ENCODE results near the gene CER1. TPM values are rescaled to one million over a fixed set of nuclear protein-coding genes. Genes with fewer than 3 reads are reported as not detected.

Gene CER1
- total and polyA plus RNA-seq, 2 of the 8 experiments (the other 6 are each of a cell fraction or from before 2014, with no cell fraction given), result 0.26 to 3.4 TPM

- TF ChIP-seq, protein P1, sequence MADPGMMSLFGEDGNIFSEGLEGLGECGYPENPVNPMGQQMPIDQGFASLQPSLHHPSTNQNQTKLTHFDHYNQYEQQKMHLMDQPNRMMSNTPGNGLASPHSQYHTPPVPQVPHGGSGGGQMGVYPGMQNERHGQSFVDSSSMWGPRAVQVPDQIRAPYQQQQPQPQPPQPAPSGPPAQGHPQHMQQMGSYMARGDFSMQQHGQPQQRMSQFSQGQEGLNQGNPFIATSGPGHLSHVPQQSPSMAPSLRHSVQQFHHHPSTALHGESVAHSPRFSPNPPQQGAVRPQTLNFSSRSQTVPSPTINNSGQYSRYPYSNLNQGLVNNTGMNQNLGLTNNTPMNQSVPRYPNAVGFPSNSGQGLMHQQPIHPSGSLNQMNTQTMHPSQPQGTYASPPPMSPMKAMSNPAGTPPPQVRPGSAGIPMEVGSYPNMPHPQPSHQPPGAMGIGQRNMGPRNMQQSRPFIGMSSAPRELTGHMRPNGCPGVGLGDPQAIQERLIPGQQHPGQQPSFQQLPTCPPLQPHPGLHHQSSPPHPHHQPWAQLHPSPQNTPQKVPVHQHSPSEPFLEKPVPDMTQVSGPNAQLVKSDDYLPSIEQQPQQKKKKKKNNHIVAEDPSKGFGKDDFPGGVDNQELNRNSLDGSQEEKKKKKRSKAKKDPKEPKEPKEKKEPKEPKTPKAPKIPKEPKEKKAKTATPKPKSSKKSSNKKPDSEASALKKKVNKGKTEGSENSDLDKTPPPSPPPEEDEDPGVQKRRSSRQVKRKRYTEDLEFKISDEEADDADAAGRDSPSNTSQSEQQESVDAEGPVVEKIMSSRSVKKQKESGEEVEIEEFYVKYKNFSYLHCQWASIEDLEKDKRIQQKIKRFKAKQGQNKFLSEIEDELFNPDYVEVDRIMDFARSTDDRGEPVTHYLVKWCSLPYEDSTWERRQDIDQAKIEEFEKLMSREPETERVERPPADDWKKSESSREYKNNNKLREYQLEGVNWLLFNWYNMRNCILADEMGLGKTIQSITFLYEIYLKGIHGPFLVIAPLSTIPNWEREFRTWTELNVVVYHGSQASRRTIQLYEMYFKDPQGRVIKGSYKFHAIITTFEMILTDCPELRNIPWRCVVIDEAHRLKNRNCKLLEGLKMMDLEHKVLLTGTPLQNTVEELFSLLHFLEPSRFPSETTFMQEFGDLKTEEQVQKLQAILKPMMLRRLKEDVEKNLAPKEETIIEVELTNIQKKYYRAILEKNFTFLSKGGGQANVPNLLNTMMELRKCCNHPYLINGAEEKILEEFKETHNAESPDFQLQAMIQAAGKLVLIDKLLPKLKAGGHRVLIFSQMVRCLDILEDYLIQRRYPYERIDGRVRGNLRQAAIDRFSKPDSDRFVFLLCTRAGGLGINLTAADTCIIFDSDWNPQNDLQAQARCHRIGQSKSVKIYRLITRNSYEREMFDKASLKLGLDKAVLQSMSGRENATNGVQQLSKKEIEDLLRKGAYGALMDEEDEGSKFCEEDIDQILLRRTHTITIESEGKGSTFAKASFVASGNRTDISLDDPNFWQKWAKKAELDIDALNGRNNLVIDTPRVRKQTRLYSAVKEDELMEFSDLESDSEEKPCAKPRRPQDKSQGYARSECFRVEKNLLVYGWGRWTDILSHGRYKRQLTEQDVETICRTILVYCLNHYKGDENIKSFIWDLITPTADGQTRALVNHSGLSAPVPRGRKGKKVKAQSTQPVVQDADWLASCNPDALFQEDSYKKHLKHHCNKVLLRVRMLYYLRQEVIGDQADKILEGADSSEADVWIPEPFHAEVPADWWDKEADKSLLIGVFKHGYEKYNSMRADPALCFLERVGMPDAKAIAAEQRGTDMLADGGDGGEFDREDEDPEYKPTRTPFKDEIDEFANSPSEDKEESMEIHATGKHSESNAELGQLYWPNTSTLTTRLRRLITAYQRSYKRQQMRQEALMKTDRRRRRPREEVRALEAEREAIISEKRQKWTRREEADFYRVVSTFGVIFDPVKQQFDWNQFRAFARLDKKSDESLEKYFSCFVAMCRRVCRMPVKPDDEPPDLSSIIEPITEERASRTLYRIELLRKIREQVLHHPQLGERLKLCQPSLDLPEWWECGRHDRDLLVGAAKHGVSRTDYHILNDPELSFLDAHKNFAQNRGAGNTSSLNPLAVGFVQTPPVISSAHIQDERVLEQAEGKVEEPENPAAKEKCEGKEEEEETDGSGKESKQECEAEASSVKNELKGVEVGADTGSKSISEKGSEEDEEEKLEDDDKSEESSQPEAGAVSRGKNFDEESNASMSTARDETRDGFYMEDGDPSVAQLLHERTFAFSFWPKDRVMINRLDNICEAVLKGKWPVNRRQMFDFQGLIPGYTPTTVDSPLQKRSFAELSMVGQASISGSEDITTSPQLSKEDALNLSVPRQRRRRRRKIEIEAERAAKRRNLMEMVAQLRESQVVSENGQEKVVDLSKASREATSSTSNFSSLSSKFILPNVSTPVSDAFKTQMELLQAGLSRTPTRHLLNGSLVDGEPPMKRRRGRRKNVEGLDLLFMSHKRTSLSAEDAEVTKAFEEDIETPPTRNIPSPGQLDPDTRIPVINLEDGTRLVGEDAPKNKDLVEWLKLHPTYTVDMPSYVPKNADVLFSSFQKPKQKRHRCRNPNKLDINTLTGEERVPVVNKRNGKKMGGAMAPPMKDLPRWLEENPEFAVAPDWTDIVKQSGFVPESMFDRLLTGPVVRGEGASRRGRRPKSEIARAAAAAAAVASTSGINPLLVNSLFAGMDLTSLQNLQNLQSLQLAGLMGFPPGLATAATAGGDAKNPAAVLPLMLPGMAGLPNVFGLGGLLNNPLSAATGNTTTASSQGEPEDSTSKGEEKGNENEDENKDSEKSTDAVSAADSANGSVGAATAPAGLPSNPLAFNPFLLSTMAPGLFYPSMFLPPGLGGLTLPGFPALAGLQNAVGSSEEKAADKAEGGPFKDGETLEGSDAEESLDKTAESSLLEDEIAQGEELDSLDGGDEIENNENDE (IDR thresholded peaks at IDR 0.05; ENCODE audit: insufficient replicate concordance, low read length), result no peak
- TF ChIP-seq CHD2 (IDR thresholded peaks at IDR 0.05; ENCODE audit: low read length) (no peak), CHD1 (IDR thresholded peaks at IDR 0.05; ENCODE audit: low read depth, low read length) (no peak), BACH1 (IDR thresholded peaks at IDR 0.05; ENCODE audit: low read length) (no peak), SIN3A (conservative IDR thresholded peaks at IDR 0.05 in 1 of 2, IDR thresholded peaks at IDR 0.05 in 1 of 2; ENCODE audit: low read depth in 1 of 2, low read length in 2 of 2) (no peak), TEAD4 (IDR thresholded peaks at IDR 0.05; ENCODE audit: low read depth, low read length) (no peak), ASH2L (IDR thresholded peaks at IDR 0.05; ENCODE audit: low read length) (no peak), RFX5 (IDR thresholded peaks at IDR 0.05; ENCODE audit: borderline replicate concordance, low read depth, low read length) (no peak), SAP30 (IDR thresholded peaks at IDR 0.05; ENCODE audit: insufficient read depth, insufficient replicate concordance, low read length) (no peak), TAF7 (optimal IDR thresholded peaks at IDR 0.05; ENCODE audit: borderline replicate concordance, low read depth, low read length) (no peak), EP300 (IDR thresholded peaks at IDR 0.05; ENCODE audit: borderline replicate concordance in 1 of 2, low read depth in 2 of 2, low read length in 2 of 2) (no peak), POLR2AphosphoS5 (IDR thresholded peaks at IDR 0.05; ENCODE audit: low read depth, low read length) (no peak)
These were observed 51.2 kb downstream of the CER1 start (continued) for GRCh38 chr9:14671377-14671776.
